Fibroblast of skin of back (primary cell): ENCODE measurements around the gene ZNF133. TPM values are rescaled to one million over a fixed set of nuclear protein-coding genes. Genes with fewer than 3 reads are reported as not detected.
"Not testable (repeated sequence)": the region's sequence is repeated elsewhere in the genome, so short reads cannot be mapped to it uniquely, and the experiment has no call there.

ENCODE experiments used
- DNase-seq: peaks from one replicate; pipeline ENCODE4 v3.0.0-alpha.2; 2013
- polyA plus RNA-seq, 2 experiments: library from polyadenylated mRNA; unstranded; fragments of 120-200 nt; gene quantifications; one replicate each; pipeline ENCODE4 v1.2.1, GENCODE V29; 2013; ENCODE audit not compliant: insufficient read length in 2 of 2

Gene ZNF133
- 9.5 TPM for polyA plus RNA-seq (2013, experiment 1 of 2; ENCODE audit: insufficient read length)
- 9.6 TPM for polyA plus RNA-seq (2013, experiment 2 of 2; ENCODE audit: insufficient read length)

DNA sequence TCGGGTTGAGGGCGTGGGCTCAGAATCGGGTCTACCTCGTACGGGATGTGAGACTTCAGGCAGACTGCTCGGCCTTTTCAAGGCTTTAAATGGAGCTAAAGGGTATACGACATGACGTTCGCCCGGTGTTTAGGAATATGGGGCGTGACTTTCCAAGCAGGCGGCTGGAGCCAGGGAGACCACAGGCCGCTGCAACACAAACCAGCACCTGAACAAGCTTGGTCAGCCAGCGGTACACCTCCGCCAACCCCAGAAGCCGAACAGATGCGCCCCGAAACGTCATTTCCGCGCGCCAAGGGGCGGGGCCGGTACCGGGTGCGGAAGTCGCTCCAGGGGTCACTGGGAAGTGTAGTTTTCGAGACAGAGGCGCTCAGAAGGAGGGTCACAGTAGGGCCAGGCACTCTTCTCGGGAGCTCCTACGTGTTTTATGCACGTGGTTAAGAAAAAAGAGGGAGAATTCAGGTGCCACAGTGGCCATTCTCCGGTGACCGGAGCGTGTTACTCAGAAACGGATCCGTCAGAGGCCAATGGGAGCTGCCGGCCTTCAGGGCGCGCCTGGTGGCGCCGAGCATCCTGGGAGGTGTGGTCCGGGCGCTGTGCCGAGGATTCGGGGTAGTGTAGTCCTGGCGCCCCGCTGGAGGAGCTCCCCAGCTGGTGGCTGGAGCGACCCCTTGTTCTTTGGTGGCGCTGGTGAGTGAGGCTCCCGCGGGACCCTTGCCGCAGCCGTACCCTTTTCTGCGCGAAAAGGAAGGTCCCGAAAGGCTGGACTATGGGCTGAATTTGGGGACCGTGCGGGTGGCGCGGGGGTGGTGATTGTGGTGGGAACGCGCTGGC lies at the start of gene ZNF133:
Gene ZNF133 (plus strand): TSS at position 613 of the 834 bp plus-strand sequence. CDS start 17,160 bp downstream, outside the sequence.
- DNase-seq: peak; percentile 93

DNA sequence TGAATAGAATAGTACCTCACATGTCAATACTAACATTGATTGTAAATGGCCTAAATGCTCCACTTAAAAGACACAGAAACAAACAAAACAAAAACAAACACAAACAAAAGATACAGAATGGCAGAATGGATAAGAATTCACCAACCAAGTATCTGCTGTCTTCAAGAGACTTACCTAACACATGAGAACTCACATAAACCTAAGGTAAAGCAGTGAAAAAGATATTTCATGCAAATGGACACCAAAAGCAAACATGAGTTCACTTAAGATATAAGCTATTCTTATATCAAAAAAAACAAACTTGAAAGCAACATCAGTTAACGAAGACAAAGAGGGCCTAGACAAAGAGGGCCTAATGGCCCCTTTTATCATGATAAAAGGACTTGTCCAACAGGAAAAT lies 47.3 kb upstream of the ZNF133 start:
- DNase-seq: no peak

DNA sequence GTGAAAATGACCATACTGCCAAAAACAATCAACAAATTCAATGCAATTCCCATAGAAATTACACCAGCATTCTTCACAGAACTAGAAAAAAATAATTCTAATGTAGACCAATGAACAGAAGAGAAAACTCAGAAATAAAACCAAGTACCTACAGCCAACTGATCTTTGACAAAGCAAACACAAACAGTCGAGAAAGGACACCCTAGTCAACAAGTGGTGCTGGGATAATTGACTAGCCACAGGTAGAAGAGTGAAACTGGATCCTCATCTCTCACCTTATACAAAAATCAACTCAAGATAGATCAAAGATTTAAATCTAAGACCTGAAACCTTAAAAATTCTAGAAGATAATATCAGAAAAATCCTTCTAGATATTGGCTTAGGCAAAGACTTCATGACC lies 44.5 kb upstream of the ZNF133 start:
- DNase-seq: no peak

DNA sequence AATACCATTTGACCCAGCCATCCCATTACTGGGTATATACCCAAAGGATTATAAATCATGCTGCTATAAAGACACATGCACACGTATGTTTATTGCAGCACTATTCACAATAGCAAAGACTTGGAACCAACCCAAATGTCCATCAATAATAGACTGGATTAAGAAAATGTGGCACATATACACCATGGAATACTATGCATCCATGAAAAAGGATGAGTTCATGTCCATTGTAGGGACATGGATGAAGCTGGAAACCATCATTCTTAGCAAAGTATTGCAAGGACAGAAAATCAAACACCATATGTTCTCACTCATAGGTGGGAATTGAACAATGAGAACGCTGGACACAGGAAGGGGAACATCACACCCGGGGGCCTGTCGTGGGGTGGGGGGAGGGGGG lies 39.8 kb upstream of the ZNF133 start:
- not testable (repeated sequence) for DNase-seq

DNA sequence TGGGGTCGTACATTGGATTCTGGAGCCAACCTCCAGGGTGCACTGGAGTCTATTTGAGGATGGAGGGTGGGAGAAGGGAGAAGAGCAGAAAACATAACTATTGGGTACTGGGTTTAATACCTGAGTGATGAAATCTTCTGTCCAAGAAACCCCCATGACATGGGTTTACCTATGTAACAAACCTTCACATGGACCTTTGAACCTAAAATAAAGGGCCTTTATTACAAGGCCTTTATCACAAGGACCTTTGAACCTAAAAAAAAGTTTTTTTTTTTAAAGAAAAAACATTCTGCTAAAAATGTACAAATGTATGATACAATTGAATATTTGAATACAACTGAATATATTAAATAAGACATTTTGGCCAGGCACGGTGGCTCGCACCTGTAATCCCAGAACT lies 38.1 kb upstream of the ZNF133 start:
- DNase-seq: no peak

DNA sequence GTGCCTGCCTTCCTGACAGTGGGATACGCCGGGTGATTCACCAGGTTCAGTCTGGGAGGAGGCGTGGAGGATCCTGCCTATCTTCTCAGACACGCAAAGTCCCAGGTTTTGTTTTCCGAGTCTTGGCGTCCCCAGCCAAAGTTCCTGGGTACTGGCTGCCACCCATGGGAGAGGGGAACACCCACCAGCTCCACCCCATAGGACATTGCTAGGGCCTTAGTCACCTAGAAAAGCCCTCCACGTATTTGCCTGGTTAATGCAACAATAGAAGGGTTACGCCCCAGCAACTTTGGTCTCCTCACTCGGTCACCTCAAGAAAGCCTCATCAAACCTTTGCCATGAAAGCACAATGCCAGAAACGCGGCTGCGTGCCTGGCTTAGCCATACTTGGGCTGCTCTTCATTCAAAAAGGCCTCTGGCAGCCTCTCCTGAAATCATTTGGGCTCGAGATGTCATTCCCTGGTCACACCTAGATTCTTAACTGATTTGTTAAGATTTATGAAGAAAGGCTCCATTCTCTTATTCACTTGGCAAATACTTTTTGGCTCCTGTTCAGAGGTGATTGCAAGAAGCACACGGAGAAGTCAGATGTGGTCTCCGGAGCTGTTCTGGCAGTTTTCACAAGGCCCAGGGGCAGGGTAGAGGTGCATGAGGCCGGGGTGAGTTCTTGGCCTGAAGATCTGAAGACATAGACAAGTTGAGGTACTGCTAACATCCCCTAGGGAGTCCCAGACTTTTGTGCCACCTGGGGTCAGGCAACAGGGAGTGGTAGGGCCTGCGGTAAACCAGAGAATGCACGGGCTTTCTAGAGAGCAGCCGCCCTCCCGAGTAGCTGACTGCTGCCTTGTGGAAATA lies 35.5 kb upstream of the ZNF133 start:
- DNase-seq: no peak

DNA sequence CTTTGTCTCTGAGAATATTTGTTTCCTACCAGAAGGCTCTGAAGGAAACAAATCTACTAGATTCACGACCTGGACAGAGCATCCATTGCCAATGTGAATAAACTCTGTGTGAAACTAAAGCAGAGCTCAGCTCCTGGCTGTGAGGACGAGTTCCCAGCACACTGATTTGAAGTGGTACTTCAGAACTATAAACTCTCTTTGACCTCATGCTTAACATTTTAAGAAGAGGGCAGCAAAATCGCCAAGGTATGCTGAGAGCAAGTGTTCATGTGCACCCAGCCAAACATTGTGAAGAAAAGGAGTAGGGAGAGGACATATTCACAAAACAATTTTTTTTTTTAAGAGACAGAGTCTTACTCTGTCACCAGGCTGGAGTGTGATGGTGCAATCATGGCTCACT lies 33.7 kb upstream of the ZNF133 start:
- no peak for DNase-seq

DNA sequence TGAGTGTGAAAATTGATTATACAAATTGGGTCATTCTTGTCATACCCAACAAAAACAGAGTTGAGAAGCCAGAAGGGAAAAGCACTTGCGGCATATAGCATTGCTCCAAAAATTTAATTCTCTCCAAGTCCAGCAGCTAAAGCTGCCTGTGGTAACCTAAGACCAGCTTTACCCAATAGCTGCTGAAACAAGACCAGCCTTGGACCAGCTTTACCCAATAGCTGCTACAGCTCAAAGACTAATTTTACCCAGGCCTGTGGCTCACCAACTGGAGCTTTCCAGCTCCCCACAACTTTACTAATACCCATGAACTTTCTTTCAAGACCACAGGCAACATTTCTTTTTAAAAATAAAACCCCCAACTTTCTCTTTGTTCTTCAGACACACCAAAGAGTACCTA lies 32.8 kb upstream of the ZNF133 start:
- DNase-seq: no peak

DNA sequence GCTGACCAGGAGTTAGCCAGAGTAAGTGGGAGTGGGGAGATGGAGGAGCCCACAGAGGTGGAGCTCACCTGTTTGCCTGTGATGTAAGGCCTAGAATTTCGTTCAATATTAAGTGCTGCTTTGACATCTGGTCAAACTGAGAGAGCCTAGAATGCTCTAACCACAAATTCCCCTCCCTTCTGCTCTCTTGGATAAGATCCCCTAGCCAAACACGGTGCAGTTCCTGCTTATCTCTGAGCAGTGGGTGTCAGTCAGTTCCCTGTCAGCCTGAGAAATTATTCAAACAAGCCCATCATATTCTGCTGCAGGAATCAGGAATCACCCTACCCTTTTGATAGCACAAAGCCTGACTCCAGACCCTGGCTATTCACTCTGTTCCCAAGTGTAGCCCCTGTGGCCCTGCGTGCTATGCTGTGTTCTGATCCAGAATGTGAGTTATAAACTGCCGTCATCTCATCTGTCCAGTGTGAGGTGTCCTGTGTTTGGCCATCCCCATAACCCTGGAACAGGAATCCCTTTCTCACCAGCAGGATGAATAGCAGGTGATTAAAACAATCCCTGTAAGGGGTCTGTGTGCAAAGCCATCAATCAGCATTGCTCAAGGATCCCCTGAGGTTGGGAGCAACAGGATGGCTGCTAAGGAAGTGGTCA lies 31.8 kb upstream of the ZNF133 start:
- no peak for DNase-seq

DNA sequence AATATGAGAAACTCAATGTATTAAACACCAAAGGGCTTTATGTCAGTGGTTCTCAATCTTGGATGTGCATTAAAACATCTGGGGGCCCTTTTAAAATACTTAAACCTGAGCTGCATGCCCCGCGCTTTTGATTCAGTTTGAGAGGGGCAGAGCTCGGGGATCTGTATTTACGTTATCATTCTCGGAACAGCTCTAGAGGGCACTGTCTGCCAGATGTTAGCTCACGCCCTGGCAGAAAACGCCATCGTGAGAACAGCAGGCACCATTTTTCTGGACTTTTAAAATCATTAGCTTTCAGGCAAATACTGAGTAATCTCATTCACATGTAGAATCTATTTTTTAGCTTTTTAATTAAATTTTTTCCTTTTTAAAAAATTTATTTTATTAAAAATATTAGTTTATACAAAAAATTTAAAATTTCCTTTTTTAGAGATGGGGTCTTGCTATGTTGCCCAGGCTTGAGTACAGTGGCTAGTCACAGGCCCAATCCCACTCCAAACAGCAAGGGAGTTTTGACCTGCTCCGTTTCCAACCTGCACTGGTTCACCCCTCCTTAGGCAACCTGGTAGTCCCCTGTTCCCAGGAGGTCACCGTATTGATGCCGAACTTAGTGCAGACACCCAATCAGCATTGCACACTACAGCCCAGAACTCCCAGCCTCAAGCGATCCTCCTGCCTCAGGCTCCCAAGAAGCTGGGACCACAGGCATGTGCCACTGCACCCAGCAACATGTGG lies 30.0 kb upstream of the ZNF133 start:
- no peak for DNase-seq

DNA sequence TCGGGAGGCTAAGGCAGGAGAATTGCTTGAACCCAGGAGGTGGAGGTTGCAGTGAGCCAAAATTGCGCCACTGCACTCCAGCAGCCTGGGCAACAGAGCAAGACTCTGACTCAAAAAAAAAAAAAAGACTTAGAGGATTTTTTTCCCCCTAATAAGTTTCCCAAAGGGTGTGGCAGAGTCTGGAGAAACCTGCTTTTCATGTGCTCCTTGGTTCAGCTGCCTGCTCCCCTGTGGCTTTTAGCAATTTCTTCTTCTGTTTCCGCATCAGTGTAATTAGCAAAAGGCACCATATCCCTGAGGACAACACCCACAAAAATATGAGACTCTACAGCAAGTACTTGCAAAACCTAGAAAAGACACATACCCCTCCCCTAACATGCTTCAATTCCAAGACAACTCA lies 28.6 kb upstream of the ZNF133 start:
- no peak for DNase-seq

DNA sequence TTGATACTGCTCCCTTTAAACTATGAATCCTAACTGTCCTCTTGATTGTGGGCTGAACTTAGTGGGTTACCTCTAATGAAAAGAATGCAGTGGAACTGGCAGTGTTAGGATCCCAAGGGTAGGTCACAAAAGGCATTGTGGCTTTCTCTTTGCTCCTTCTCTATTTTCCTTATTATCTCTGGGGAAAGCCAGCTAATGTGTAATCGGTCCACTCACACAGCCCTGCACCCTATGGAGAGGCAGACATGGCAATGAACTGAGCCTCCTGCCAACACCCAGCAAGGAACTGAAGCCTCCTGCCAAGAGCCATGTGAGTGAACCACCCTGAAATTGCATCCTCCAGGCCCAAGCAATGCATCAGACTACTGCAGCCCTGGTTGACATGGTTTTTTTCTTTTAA lies 24.6 kb upstream of the ZNF133 start:
- peak; percentile 5 for DNase-seq

DNA sequence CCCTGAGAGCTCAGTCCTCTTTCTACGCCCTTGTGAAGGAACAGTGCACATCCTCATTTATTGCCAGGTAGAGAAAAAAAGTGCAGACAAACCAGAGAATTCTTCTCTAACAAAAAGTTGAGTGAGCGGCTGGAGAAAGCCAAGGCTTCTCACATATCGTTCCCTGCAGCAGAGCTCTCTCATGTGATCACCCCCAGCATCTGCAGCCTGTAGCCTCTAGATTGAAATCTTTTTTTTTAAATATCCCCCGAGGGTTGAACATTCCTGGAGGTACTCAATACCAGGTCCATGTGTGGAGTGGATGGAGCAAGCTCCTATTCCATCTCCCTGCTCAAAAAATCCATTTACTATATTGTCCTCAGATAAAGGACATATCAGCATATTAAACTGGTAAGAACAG lies 22.9 kb upstream of the ZNF133 start:
- DNase-seq: no peak

DNA sequence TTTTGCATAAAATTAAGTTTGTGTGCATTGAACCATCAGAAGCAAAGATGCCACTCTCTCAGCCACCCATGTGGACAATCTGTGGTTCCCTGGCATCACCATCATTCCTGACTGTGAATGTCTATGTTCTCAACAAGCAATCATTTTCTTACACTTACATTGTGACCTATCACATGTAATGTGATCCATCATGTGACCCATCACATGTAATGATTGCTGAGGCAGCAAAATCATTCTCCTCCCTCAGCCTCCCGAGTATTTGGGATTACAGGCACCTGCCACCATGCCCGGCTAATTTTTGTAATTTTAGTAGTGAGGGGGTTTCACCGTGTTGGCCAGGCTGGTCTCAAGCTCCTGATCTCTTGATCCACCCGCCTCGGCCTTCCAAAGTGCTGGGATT lies 22.0 kb upstream of the ZNF133 start:
- no peak for DNase-seq

DNA sequence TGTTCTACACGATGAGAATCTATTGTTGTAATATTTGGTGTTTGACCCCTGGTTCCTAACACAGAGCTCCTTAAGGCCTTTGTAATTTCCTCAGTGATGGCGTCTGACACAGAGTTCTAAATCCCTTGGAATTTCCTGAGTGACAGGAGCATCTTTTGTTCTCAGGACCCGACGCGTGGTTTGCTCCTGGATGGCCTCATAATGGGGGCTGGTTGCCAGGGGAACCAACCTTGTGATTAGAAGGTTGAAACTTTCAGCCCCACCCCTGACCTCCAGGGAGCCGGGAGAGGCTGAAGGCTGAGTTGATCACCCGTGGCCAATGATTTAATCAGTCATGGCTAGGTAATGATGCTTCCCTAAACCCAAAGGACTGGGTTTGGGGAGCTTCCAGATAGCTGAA lies 20.5 kb upstream of the ZNF133 start:
- no peak for DNase-seq

DNA sequence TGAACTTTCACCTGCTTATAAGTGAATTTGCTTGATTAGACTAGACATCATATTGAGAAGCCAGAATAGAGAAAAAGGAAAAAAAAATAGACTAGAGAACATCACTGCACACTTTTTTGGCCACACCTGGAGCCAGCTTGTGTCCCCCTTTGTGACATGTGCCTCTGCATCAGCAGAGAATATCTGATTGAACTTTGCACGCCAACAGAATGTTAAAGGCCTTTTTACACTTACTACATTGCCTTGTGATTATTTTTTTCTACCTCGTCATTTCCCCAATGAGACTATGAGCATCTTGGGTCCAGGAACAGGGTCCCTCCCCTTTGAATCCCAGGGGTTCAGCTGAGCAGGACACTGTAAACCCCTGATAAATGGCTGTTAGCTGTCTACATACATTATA lies 17.2 kb upstream of the ZNF133 start:
- DNase-seq: no peak

DNA sequence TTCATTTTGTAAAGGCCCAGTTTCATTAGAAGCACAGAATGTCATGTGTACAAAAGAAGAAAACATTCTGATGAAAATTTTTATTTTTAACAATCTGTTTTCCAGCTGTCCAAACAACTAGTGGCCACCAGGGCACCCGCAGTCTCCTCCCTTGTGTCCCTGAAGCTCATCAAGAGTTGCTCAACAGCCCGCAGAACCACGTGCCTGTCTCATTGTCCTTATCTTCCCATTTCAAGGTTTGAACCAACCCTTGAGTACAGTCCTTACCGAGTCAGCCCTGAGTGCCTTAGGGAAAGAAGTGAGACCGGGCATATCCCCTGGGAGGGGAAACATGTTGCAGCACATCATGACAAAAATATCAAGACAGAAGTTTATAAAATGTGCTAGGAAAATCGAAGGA lies 15.9 kb upstream of the ZNF133 start:
- DNase-seq: peak; percentile 11

DNA sequence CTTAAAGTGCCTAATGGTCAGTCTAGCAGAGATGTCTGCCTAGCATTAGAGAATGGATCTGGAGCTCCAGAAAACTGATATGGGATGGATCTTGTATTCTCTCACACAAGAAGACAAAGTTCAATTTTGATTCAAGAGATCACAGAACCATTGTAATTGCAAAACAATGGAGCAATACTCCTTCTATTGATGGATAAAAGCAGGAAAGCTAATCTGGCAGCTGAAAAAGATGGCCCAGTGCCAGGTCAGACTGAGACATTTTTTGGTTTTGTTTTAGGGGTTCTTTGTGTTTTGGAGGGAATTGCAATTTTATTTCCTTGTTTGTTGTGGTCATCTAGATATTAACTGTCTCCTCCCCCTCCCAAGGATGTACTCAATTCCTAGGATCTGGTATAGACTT lies 14.6 kb upstream of the ZNF133 start:
- DNase-seq: no peak

DNA sequence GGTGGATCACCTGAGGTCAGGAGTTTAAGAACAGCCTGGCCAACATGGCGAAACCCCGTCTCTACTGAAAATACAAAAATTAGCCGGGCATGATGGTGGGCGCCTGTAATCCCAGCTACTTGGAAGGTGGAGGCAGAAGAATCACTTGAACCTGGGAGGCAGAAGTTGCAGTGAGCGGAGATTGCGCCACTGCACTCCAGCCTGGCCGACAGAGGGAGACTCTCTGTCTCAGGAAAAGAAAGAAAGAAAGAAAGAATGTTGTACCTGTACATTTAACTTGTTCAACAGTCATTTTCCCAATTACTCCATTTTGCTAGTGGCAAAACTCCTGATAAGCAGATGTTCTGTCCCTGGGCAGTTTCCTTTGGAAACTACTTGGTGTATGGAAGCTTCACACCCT lies 12.4 kb upstream of the ZNF133 start:
- not testable (repeated sequence) for DNase-seq

DNA sequence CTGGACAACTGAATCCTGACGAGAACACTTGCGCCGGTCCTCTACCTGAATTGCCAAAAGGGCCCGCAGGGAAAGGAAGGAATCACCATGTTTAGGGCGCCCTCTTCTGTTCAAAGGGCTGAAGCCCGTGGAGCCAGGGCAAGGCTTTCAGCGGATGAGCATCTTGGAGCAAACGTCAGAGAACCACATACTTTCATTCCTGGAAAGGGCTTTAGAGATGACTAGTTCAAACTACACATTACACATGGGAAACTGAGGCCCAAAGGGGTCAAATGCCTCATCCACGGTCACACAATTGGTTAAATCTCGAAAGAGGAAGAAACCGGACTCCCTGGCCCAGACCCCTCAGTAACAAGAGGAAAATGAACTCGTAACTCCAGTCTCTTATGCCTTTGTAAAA lies 11.5 kb upstream of the ZNF133 start:
- DNase-seq: peak; percentile 66

DNA sequence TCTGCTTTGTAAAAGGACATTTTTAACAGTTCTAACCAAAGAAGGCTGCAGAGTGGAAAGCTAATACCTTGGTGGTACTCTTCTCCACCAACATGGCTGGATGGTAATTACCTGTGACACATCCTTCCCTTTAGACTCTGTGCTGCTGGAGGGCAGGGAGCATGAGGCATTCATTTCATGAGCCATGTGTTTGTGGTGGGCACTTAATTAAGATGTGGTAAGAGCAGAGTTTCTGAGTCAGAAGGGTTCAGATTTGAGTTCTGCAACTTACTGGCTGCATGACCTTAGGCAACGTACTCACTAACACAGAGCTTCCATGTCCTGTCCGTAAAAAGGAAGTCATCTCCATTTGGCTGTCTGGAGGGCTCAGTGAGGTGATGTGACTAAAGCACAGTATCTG lies 9.1 kb upstream of the ZNF133 start:
- no peak for DNase-seq

DNA sequence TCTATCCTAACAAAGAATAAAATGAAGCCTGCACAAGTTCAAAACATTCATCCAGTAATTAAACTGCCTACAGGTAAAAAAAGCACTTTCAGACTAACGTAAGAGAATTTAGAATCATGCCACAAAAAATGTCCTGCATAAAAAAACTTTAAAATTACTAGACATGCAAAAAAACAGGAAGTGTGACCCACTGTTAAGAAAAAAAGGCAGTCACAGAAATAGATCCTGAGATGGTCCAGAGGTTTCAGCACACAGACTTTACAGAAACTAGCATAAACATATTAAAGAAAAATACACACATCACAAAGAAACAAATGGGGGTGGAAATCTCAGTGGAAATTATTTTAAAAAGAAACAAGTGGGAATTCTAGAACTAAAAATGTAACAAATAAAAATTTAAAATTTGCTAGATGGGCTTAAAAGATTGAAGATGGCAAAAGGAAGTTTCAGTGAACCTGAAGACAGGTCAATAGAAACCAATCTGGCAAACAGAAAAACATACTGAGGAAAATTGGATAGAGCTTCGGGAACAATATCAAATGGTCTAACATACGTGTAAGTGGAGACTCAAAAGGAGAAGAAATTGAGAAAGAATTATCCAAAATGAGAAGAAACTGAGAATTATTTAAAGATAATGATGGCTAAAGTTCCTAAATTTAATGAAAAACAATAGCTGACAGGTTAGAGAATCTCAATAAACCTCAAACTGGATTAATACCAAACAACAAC lies 3.4 kb upstream of the ZNF133 start:
- no peak for DNase-seq
